GM12878 (cell line): ENCODE results near the gene BMERB1. TPM values are rescaled to one million over a fixed set of nuclear protein-coding genes. Genes with fewer than 3 reads are reported as not detected.
"Not testable (repeated sequence)": the region's sequence is repeated elsewhere in the genome, so short reads cannot be mapped to it uniquely, and the experiment has no call there.

Experiments used
- ATAC-seq: fragments of 200-7000 bp; cut with Tn5 transposase; 3 replicates; pipeline ENCODE4 v1.9.1; 2020; ENCODE audit warnings: mild to moderate bottlenecking, moderate library complexity
- BruUV-seq: library from RNA; stranded (reverse); fragments of 400-500 nt; replicated peaks from 2 replicates; lab custom pipeline; 2021; lab: Mats Ljungman, UMichigan
- CTCF ChIA-PET: fragments of 300-600 bp; sonication (Branson Sonifier 250); formaldehyde crosslinking; extraction: SDS; loops from one replicate; lab custom pipeline; 2021; ENCODE audit warnings: inconsistent platforms; lab: Yijun Ruan, JAX
- POLR2A ChIA-PET: fragments of 350-600 bp; formaldehyde crosslinking; extraction: SDS; loops from one replicate; lab custom pipeline; 2021; ENCODE audit warnings: inconsistent platforms; lab: Charles Lee
- RAD21 ChIA-PET: fragments of 300-600 bp; sonication (Branson Sonifier 250); formaldehyde crosslinking; loops from one replicate; lab custom pipeline; 2023; ENCODE audit warnings: antibody characterized with exemption; ENCODE audit not compliant: unreplicated experiment; lab: Charles Lee
- SMC1A ChIA-PET: fragments of 300-600 bp; sonication (Branson Sonifier 250); formaldehyde crosslinking; loops from one replicate; lab custom pipeline; 2023; ENCODE audit not compliant: unreplicated experiment, uncharacterized antibody; lab: Charles Lee
- DNase-seq: peaks from one replicate; pipeline ENCODE4 v3.0.0-alpha.2; 2011; ENCODE audit warnings: low read depth, low spot score
- FAIRE-seq: peaks from 3 replicates; lab custom pipeline; 2011; peaks lifted over from hg19 to GRCh38; lab: Jason Lieb, UNC
- H2AFZ ChIP-seq: 2 replicates; pipeline ENCODE4 v1.6.0; 2011; ENCODE audit warnings: low read depth, low read length, control low read depth; ENCODE audit not compliant: control insufficient read depth
- H3K27ac ChIP-seq: 2 replicates; pipeline ENCODE4 v1.5.1; 2011; ENCODE audit warnings: control low read depth; ENCODE audit not compliant: control insufficient read depth, insufficient read depth
- H3K27me3 ChIP-seq, 2 experiments: replicated peaks in 1 of 2; 2 replicates each; pipeline versions ENCODE4 v1.6.0 to v1.6.1; 2011; ENCODE audit warnings: low read length in 1 of 2; ENCODE audit not compliant: control insufficient read depth in 2 of 2, insufficient read depth in 2 of 2
- H3K36me3 ChIP-seq, 2 experiments: 2 replicates each; pipeline ENCODE4 v1.5.1; 2011; ENCODE audit warnings: low read length in 1 of 2; ENCODE audit not compliant: control insufficient read depth in 2 of 2, insufficient read depth in 2 of 2
- H3K4me1 ChIP-seq: 2 replicates; pipeline ENCODE4 v1.6.1; 2011; ENCODE audit warnings: mild to moderate bottlenecking, low read length, moderate library complexity, mixed read lengths; ENCODE audit not compliant: control insufficient read depth, insufficient read depth
- H3K4me2 ChIP-seq: 2 replicates; pipeline ENCODE4 v1.6.0; 2011; ENCODE audit warnings: control low read depth; ENCODE audit not compliant: control insufficient read depth, insufficient read depth
- H3K4me3 ChIP-seq: fragments of 200-600 bp; sonication (generic); 2 replicates; pipeline ENCODE4 v1.5.1; 2016
- H3K79me2 ChIP-seq: 2 replicates; pipeline ENCODE4 v1.6.0; 2011; ENCODE audit warnings: low read length; ENCODE audit not compliant: control insufficient read depth, insufficient read depth
- H3K9ac ChIP-seq: 2 replicates; pipeline ENCODE4 v1.8.0; 2011; ENCODE audit warnings: low read length, control low read depth, mixed read lengths; ENCODE audit not compliant: control insufficient read depth, insufficient read depth
- H3K9me3 ChIP-seq: replicated peaks from 3 replicates; pipeline ENCODE4 v1.5.1; 2011; ENCODE audit warnings: mild to moderate bottlenecking, low read length; ENCODE audit not compliant: control insufficient read depth, insufficient read depth
- H4K20me1 ChIP-seq: 2 replicates; pipeline ENCODE4 v1.6.0; 2011; ENCODE audit not compliant: control insufficient read depth, insufficient read depth
- BCL11A ChIP-seq: IDR thresholded peaks from 2 replicates; pipeline ENCODE4 v1.6.1; 2011; ENCODE audit warnings: low read depth, low read length
- BHLHE40 ChIP-seq, 2 experiments: fragments of 450-650 bp in 1 of 2; IDR thresholded peaks; 2 replicates each; pipeline ENCODE4 v1.6.1; 2011 to 2017; ENCODE audit warnings: low read depth in 2 of 2, borderline replicate concordance in 1 of 2, improper control_type of control experiment in 1 of 2, low read length in 1 of 2, mild to moderate bottlenecking in 1 of 2
- CBX3 ChIP-seq: fragments of 200-600 bp; sonication (generic); IDR thresholded peaks from 2 replicates; pipeline ENCODE4 v1.6.1; 2016; ENCODE audit warnings: low read depth, borderline replicate concordance
- EED ChIP-seq: sonication (generic); IDR thresholded peaks from 2 replicates; pipeline ENCODE4 v1.6.1; 2016; ENCODE audit warnings: antibody characterized with exemption, low read depth
- FOXM1 ChIP-seq: IDR thresholded peaks from 2 replicates; pipeline ENCODE4 v1.6.1; 2012; ENCODE audit warnings: low read depth, mild to moderate bottlenecking, inconsistent platforms, low read length, moderate library complexity
- KLF5 ChIP-seq: fragments of 450-650 bp; IDR thresholded peaks from 2 replicates; pipeline ENCODE4 v1.6.1; 2014; ENCODE audit warnings: mild to moderate bottlenecking; ENCODE audit not compliant: partially characterized antibody
- NFYA ChIP-seq: IDR thresholded peaks from 2 replicates; pipeline ENCODE4 v1.6.1; 2011; ENCODE audit warnings: low read depth, mild to moderate bottlenecking, low read length, improper control_type of control experiment, borderline replicate concordance
- POLR2AphosphoS2 ChIP-seq: IDR thresholded peaks from 2 replicates; pipeline ENCODE4 v1.6.1; 2011; ENCODE audit warnings: low read depth, mild to moderate bottlenecking, low read length, improper control_type of control experiment, moderate library complexity
- SUZ12 ChIP-seq: fragments of 200-600 bp; sonication (generic); IDR thresholded peaks from one replicate; pipeline ENCODE4 v1.6.1; 2018; ENCODE audit warnings: antibody characterized with exemption, mild to moderate bottlenecking; ENCODE audit not compliant: unreplicated experiment
- ZBTB40 ChIP-seq: fragments of 450-650 bp; IDR thresholded peaks from 2 replicates; pipeline ENCODE4 v1.6.1; 2016; ENCODE audit warnings: mild to moderate bottlenecking, moderate library complexity, borderline replicate concordance
- ZSCAN29 ChIP-seq: fragments of 450-650 bp; IDR thresholded peaks from 2 replicates; pipeline ENCODE4 v1.6.1; 2017; ENCODE audit warnings: mild to moderate bottlenecking, moderate library complexity
- WGBS: methylation state at CpG from one replicate; pipeline ENCODE4 v1.1.6; 2016; ENCODE audit warnings: low lambda C conversion rate; ENCODE audit not compliant: insufficient replicate concordance, insufficient coverage; ENCODE audit errors: missing lambda C conversion rate; 5-methylcytosine and 5-hydroxymethylcytosine counted together
- in situ Hi-C: fragments of 300-500 bp; cut with MboI; formaldehyde crosslinking; loops from 9 replicates; pipeline ENCODE4 v1.14.3; 2018; ENCODE audit warnings: mixed read lengths
- intact Hi-C: fragments of 100-400 bp; cut with micrococcal nuclease; formaldehyde crosslinking; loops from one replicate; pipeline ENCODE4 v1.14.2; 2022; ENCODE audit not compliant: unreplicated experiment
- polyA plus RNA-seq, 11 experiments: library from polyadenylated mRNA; depleted of rRNA in 4 of 11; unstranded in 6 of 11; stranded (reverse) in 5 of 11; fragments of >200 nt; fragmentation: Nextera tagmentation in 4 of 11; fragmentation: Illumina TruSeq in 1 of 11; extraction: Ambion mirVana in 4 of 11; extraction: Trizol in 1 of 11; gene quantifications; 1 replicate in 1 of 11; 2 replicates in 10 of 11; pipeline versions ENCODE4 v1.2.1 to v1.2.3, GENCODE V29; 2011 to 2016; ENCODE audit warnings: inconsistent platforms in 2 of 11, missing spikeins in 2 of 11, low read depth in 1 of 11
- total RNA-seq, 4 experiments: library from RNA; depleted of rRNA in 3 of 4; stranded (reverse); fragments of >200 nt in 3 of 4; fragmentation: Illumina TruSeq in 1 of 4; extraction: Trizol in 1 of 4; gene quantifications; 2 replicates each; pipeline versions ENCODE4 v1.2.1 to v1.2.3, GENCODE V29; 2013 to 2021

BMERB1 gene
- total and polyA plus RNA-seq, 10 of the 15 experiments (the other 5 are each of a cell fraction or from before 2014, with no cell fraction given), result 0.05 to 0.68 (median 0.34) TPM

GRCh38 chr16:15399317-15399716, 35.1 kb upstream of the BMERB1 start:
- TF ChIP-seq EED, result no peak
- TF ChIP-seq BHLHE40 (IDR thresholded peaks at IDR 0.05; ENCODE audit: borderline replicate concordance in 1 of 2, low read depth in 2 of 2, low read length in 1 of 2), result no peak
- TF ChIP-seq BCL11A, result no peak
- no peak for TF ChIP-seq ZBTB40
- TF ChIP-seq NFYA, result no peak
- TF ChIP-seq CBX3, result no peak
- no peak for TF ChIP-seq KLF5
- TF ChIP-seq SUZ12, result no peak
- no peak for TF ChIP-seq FOXM1
- TF ChIP-seq POLR2AphosphoS2, result no peak
- no peak for TF ChIP-seq ZSCAN29
- Histone ChIP-seq H3K36me3 (no peaks in the 10 kb centered on the region), H3K9me3 (no peaks in the 10 kb centered on the region), H3K79me2 (no peaks in the 10 kb centered on the region), H3K4me3 (no peak overlapping the region), H3K9ac (no peak overlapping the region), H3K4me2 (no peak overlapping the region), H3K27ac (no peak overlapping the region), H3K27me3 (no peaks in the 10 kb centered on the region), H3K4me1 (peaks cover 9% of the 10 kb centered on the region), H2AFZ (no peak overlapping the region), H4K20me1 (no peaks in the 10 kb centered on the region)
- DNase-seq (no peak), FAIRE-seq (no peak), ATAC-seq (no peak)
- WGBS, result 58% methylated on average over 3 of the region's 3 CpGs
- ChIA-PET SMC1A (no interaction called here), POLR2A (no interaction called here), RAD21 (no interaction called here), CTCF (no interaction called here)
- intact Hi-C loops (no loop called here), in situ Hi-C loops (no loop called here)
- BruUV-seq, result no TSS peak

DNA sequence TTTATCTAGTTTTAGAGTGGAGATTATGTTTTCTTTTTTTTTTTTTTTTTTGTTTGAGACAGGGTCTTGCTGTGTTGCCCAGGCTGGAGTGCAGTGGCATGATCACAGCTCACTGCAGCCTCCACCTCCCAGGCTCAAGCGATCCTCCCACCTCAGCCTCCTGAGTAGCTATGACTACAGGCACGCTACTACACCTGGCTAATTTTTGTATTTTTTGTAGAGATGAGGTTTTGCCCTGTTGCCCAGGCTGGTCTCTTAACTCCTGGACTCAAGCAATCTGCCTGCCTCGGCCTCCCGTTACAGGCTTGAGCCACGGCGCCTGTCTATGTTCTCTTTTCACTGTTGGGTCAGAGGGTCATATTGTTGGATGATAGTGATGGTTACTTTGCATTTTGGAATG, 34.1 kb upstream of the BMERB1 start:
- RAD21 ChIA-PET, intact Hi-C loops, H3K9ac ChIP-seq, SMC1A ChIA-PET, H3K27ac ChIP-seq, CTCF ChIA-PET, H3K4me3 ChIP-seq, H3K4me2 ChIP-seq, ATAC-seq, H3K9me3 ChIP-seq, H2AFZ ChIP-seq, H3K36me3 ChIP-seq, POLR2A ChIA-PET, DNase-seq, H3K4me1 ChIP-seq, H3K27me3 ChIP-seq, BruUV-seq, H4K20me1 ChIP-seq, H3K79me2 ChIP-seq, FAIRE-seq: not testable (repeated sequence)
- 88% methylated on average over 6 of the region's 6 CpGs for WGBS
- in situ Hi-C loops, result loop anchor here (25.0 kb wide), 1 partner anchor 588 kb away; no protein-coding TSS in a partner anchor
